ENCODE measurements around the gene TGM2.

The TGM2 gene

GRCh38 chr20:38092260-38092857 is 72.7 kb downstream of the TGM2 start:
- H3K27me3 Mint-ChIP-seq: no peaks in the 10 kb centered on the region
- peaks cover 22% of the 10 kb centered on the region for H3K36me3 Mint-ChIP-seq (ENCODE audit: insufficient read depth)
- ATAC-seq (replicated peaks) (no peak), DNase-seq (no peak)
- peak overlapping the region; percentile 51 to 62 for H3K4me3 Mint-ChIP-seq
- peak overlapping the region; percentile 90 to 96 for H3K27ac Mint-ChIP-seq
- no peaks in the 10 kb centered on the region for H3K9me3 Mint-ChIP-seq
- H3K4me1 Mint-ChIP-seq (ENCODE audit: low read depth in 2 of 2): peaks cover 21 to 44% of the 10 kb centered on the region in 2 donors

GRCh38 chr20:38091441-38092216 is 73.4 kb downstream of the TGM2 start:
- H3K27ac Mint-ChIP-seq: peak overlapping the region; percentile 90 to 96
- ATAC-seq (replicated peaks) (peak; percentile 60), DNase-seq (no peak)
- peaks cover 21 to 44% of the 10 kb centered on the region in 2 donors for H3K4me1 Mint-ChIP-seq (ENCODE audit: low read depth in 2 of 2)
- H3K27me3 Mint-ChIP-seq: no peaks in the 10 kb centered on the region
- peaks cover 29% of the 10 kb centered on the region for H3K36me3 Mint-ChIP-seq (ENCODE audit: insufficient read depth)
- H3K4me3 Mint-ChIP-seq: peak overlapping the region; percentile 51 to 62
- no peaks in the 10 kb centered on the region for H3K9me3 Mint-ChIP-seq

DNA sequence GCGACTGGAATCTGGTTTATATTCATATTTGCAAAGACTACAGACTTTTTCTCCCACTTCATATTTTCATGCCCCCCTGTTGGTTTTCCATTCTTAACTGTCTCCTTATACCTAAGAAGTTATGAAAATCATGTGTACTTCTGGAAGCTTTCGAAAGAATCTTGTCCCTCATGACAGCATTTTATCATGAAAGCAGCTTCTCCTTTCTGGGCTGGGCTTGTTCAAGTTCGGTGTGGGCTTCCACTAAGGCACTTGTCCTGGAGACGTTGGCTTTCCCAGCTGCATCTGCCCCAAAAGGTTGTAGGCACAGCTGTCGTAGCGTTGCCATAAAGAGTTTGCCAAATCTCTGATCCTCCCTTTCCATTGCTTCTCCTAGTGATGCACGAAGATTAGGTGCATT is 75.0 kb downstream of the TGM2 start:
- Mint-ChIP-seq H3K27me3 (no peaks in the 10 kb centered on the region), H3K36me3 (ENCODE audit: insufficient read depth) (peaks cover 42% of the 10 kb centered on the region), H3K27ac (peak overlapping the region; percentile 75 to 85), H3K4me3 (no peak overlapping the region), H3K9me3 (no peaks in the 10 kb centered on the region), H3K4me1 (ENCODE audit: low read depth in 2 of 2) (peaks cover 27 to 43% of the 10 kb centered on the region in 2 donors)
- DNase-seq: no peak
- no peak for ATAC-seq (replicated peaks)

GRCh38 chr20:38089500-38089899 is 75.6 kb downstream of the TGM2 start:
- no peak for ATAC-seq (replicated peaks)
- peak overlapping the region; percentile 75 to 85 for H3K27ac Mint-ChIP-seq
- H3K27me3 Mint-ChIP-seq: no peaks in the 10 kb centered on the region
- H3K36me3 Mint-ChIP-seq (ENCODE audit: insufficient read depth): peaks cover 46% of the 10 kb centered on the region
- H3K4me1 Mint-ChIP-seq (ENCODE audit: low read depth in 2 of 2): peaks cover 25 to 40% of the 10 kb centered on the region in 2 donors
- H3K9me3 Mint-ChIP-seq: no peaks in the 10 kb centered on the region
- no peak for DNase-seq
- no peak overlapping the region for H3K4me3 Mint-ChIP-seq

- Mint-ChIP-seq H3K4me1 (ENCODE audit: low read depth in 2 of 2) (peaks cover 21 to 22% of the 10 kb centered on the region in 2 donors), H3K27ac (peak overlapping the region in 1 of 2 donors; percentile 71), H3K4me3 (no peak overlapping the region), H3K27me3 (no peaks in the 10 kb centered on the region), H3K36me3 (ENCODE audit: insufficient read depth) (peaks cover 55% of the 10 kb centered on the region), H3K9me3 (no peaks in the 10 kb centered on the region)
- DNase-seq (no peak), ATAC-seq (replicated peaks) (no peak)
Observed at GRCh38 chr20:38085026-38085425, 80.0 kb downstream of the TGM2 start.

DNA sequence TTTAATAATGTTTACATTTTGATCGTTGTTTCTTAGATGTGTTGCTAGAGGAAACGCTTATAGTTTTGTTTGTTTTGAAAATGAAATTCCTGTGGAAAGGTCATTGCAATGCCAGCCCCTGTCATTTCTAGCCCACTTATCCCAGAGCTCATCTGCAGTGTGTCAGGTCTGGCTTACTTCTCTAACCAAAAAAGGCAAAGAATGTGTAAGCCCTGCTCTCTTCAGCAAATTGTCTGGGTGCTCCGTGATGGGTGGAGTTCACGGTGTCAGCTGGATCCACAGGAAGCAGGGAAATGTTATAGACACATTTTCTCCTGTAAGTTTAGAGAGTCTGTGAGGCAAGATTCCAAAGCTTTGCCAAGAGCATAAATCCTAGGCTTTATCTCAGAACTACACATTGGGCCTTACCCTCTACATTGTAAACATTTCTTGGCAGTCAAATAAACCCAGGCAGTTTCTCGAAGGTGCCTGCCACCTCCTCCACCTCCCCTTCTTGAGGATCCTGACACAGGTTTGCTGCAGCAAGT is 80.6 kb downstream of the TGM2 start:
- H3K27ac Mint-ChIP-seq: peak overlapping the region in 1 of 2 donors; percentile 54
- DNase-seq: no peak

DNA sequence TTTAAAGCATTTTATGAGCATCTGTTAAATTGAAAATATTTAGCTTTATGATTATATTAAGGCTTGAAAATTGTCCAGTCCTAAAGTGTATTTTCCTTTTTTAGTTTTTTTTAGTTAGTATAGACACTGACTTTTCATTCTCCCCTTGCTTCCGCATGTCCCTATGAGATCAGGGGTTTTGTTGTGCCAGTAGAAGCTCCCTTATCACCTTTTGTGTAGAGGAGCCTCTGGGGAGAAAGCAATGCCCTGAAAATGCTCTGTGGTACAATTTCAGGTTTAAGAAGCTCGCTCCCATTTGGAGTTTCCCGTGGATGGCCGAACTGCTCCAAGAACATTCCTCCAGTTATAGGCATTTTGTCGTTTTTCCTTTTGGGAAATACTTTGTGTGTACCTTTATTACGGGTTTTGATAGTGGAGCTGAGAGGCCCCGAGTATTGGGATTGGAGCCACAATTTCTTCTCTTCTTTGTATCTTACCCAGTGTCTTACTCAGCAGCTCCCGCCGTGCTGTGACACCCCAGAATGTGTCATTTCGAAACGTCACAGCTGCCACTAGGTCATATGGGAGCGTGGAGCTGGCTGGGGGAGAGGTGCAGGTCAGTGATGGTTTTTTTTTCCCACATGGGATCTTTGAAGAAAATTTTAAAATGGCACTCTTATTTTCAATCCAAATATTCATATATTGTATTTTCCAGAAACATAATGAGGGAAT is 81.6 kb downstream of the TGM2 start:
- Mint-ChIP-seq H3K27ac (peak overlapping the region; percentile 32 to 54), H3K4me1 (ENCODE audit: low read depth in 2 of 2) (peaks cover 25 to 26% of the 10 kb centered on the region in 2 donors), H3K4me3 (no peak overlapping the region), H3K36me3 (ENCODE audit: insufficient read depth) (peaks cover 56% of the 10 kb centered on the region), H3K27me3 (no peaks in the 10 kb centered on the region), H3K9me3 (no peaks in the 10 kb centered on the region)
- DNase-seq: no peak
- no peak for ATAC-seq (replicated peaks)

More for the DNA sequence above, 80.6 kb downstream of the TGM2 start:
- H3K36me3 Mint-ChIP-seq (ENCODE audit: insufficient read depth): peaks cover 57% of the 10 kb centered on the region
- H3K4me1 Mint-ChIP-seq (ENCODE audit: low read depth in 2 of 2): peaks cover 25 to 26% of the 10 kb centered on the region in 2 donors
- no peaks in the 10 kb centered on the region for H3K27me3 Mint-ChIP-seq
- H3K4me3 Mint-ChIP-seq: no peak overlapping the region
- H3K9me3 Mint-ChIP-seq: no peaks in the 10 kb centered on the region
- no peak for ATAC-seq (replicated peaks)

DNA sequence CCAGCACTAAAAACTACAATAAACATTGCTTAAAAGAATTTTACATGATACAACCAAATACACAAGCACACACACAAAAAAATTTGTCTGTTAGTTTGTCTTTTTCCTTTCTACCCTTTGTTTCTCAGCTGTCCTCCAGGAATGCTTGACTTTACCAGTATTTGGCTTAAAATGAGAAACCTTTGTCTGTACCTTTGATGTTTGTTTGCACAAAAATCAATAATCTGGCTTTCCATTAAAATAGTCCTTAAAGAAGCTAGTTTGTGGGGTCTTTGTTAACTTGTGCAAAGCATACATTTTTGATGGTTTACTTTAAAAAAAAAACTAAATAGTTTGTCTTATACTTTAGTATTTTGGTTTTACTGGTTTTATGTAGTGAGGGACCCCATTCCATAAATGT is 82.2 kb downstream of the TGM2 start:
- H3K27ac Mint-ChIP-seq: peak overlapping the region in 1 of 2 donors; percentile 82
- no peak overlapping the region for H3K4me3 Mint-ChIP-seq
- no peaks in the 10 kb centered on the region for H3K27me3 Mint-ChIP-seq
- H3K36me3 Mint-ChIP-seq (ENCODE audit: insufficient read depth): peaks cover 56% of the 10 kb centered on the region
- DNase-seq: no peak
- H3K9me3 Mint-ChIP-seq: no peaks in the 10 kb centered on the region
- peaks cover 25 to 26% of the 10 kb centered on the region in 2 donors for H3K4me1 Mint-ChIP-seq (ENCODE audit: low read depth in 2 of 2)
- no peak for ATAC-seq (replicated peaks)

DNA sequence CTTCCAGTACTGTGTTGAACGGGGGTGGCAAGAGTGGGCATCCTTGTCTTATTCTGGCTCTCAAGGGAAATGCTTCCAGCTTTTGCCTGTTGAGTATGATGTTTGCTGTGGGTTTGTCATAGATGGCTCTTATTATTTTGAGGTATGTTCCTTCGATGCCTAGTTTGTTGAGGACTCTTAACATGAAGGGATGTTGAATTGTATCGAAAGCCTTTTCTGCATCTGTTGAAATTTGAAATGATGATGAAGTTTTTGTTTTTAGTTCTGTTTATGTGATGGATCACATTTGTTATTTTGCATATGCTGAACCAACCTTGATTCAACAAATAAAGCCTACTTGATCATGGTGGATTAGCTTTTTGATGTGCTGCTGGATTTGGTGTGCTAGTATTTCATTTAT is 83.5 kb downstream of the TGM2 start:
- Mint-ChIP-seq H3K9me3 (no peaks in the 10 kb centered on the region), H3K4me1 (ENCODE audit: low read depth in 2 of 2) (peaks cover 28 to 32% of the 10 kb centered on the region in 2 donors), H3K27me3 (no peaks in the 10 kb centered on the region), H3K36me3 (ENCODE audit: insufficient read depth) (peaks cover 58% of the 10 kb centered on the region), H3K4me3 (no peak overlapping the region), H3K27ac (peak overlapping the region; percentile 16 to 44)
- no peak for ATAC-seq (replicated peaks)
- DNase-seq: no peak

DNA sequence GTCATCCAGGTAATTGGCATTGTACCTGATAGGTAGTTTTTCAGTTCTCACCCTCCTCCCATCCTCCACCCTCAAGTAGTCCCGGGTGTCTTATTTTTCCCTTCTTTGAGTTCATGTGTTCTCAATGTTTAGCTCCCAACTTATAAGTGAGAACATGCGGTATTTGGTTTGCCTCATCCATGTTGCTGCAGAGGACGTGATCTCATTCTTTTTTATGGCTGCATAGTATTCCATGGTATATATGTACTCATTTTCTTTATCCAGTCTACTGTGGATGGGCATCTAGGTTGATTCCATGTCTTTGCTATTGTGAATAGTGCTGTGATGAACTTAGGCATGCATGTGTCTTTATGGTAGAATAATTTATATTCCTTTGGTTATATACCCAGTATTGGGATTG is 85.7 kb downstream of the TGM2 start:
- H3K4me1 Mint-ChIP-seq (ENCODE audit: low read depth in 2 of 2): peaks cover 18 to 31% of the 10 kb centered on the region in 2 donors
- no peak overlapping the region for H3K4me3 Mint-ChIP-seq
- DNase-seq (no peak), ATAC-seq (replicated peaks) (no peak)
- no peaks in the 10 kb centered on the region for H3K9me3 Mint-ChIP-seq
- peaks cover 47% of the 10 kb centered on the region for H3K36me3 Mint-ChIP-seq (ENCODE audit: insufficient read depth)
- H3K27ac Mint-ChIP-seq: peak overlapping the region in 1 of 2 donors; percentile 13
- no peaks in the 10 kb centered on the region for H3K27me3 Mint-ChIP-seq

- H3K4me3 Mint-ChIP-seq: no peak overlapping the region
- DNase-seq: no peak
- H3K36me3 Mint-ChIP-seq (ENCODE audit: insufficient read depth): peaks cover 38% of the 10 kb centered on the region
- H3K9me3 Mint-ChIP-seq: no peaks in the 10 kb centered on the region
- H3K27ac Mint-ChIP-seq: no peak overlapping the region
- no peaks in the 10 kb centered on the region for H3K27me3 Mint-ChIP-seq
- ATAC-seq (replicated peaks): no peak
- H3K4me1 Mint-ChIP-seq (ENCODE audit: low read depth in 2 of 2): peaks cover 25 to 42% of the 10 kb centered on the region in 2 donors
Observed at GRCh38 chr20:38078084-38078483, 87.0 kb downstream of the TGM2 start.
